Spleen (tissue), 11 donors: Measurements from ENCODE around the gene ZNF22. TPM values are rescaled to one million over a fixed set of nuclear protein-coding genes. Genes with fewer than 3 reads are reported as not detected.
A peak's percentile ranks its signal among the peaks of the same experiment; 100 is the strongest.

Experiments used
- DNase-seq: peaks from one replicate; pipeline ENCODE4 v3.0.0-alpha.2; 2020
- H3K27ac ChIP-seq, 8 donors: fragments of 200-600 bp; sonication (generic) in 7 of 8; 1 replicate in 4 of 8; 2 replicates in 4 of 8; pipeline versions ENCODE4 v1.5.0 to v1.8.0; 2016 to 2021; ENCODE audit warnings: inconsistent platforms in 4 of 8, mild to moderate bottlenecking in 4 of 8, moderate library complexity in 1 of 8
- H3K27me3 ChIP-seq, 7 donors: fragments of 200-600 bp; sonication (generic) in 6 of 7; replicated peaks in 1 of 7; 1 replicate in 4 of 7; 2 replicates in 3 of 7; pipeline versions ENCODE4 v1.5.0 to v1.8.0; 2016 to 2021; ENCODE audit warnings: inconsistent platforms in 3 of 7, mild to moderate bottlenecking in 1 of 7
- H3K36me3 ChIP-seq, 6 donors: fragments of 200-600 bp; sonication (generic) in 5 of 6; 1 replicate in 4 of 6; 2 replicates in 2 of 6; pipeline versions ENCODE4 v1.5.0 to v1.8.0; 2016 to 2021; ENCODE audit warnings: inconsistent platforms in 2 of 6
- H3K4me1 ChIP-seq, 6 donors: fragments of 200-600 bp; sonication (generic) in 5 of 6; 1 replicate in 3 of 6; 2 replicates in 3 of 6; pipeline versions ENCODE4 v1.5.0 to v1.8.0; 2016 to 2021; ENCODE audit warnings: inconsistent platforms in 3 of 6
- H3K4me3 ChIP-seq, 8 donors: fragments of 200-600 bp; sonication (generic) in 7 of 8; 1 replicate in 4 of 8; 2 replicates in 4 of 8; pipeline versions ENCODE4 v1.5.0 to v1.8.0; 2016 to 2021; ENCODE audit warnings: inconsistent platforms in 4 of 8, mild to moderate bottlenecking in 4 of 8, moderate library complexity in 2 of 8
- H3K9me3 ChIP-seq, 8 donors: fragments of 200-600 bp; sonication (generic) in 7 of 8; 1 replicate in 4 of 8; 2 replicates in 4 of 8; pipeline versions ENCODE4 v1.5.0 to v1.8.0; 2016 to 2021; ENCODE audit warnings: inconsistent platforms in 4 of 8
- POLR2A ChIP-seq, 3 donors: fragments of 450-650 bp; IDR thresholded peaks; one replicate each; pipeline ENCODE4 v1.5.1; 2017; ENCODE audit warnings: antibody characterized with exemption in 3 of 3, mild to moderate bottlenecking in 1 of 3
- POLR2AphosphoS5 ChIP-seq, 3 donors: sonication (generic); formaldehyde crosslinking; IDR thresholded peaks; one replicate each; pipeline ENCODE4 v1.5.1; 2017; ENCODE audit warnings: antibody characterized with exemption in 3 of 3
- WGBS, 5 donors: extraction: QIAGEN DNeasy Blood & Tissue Kit in 3 of 5; methylation state at CpG; one replicate each; pipeline versions ENCODE4 v1.1.5 to v1.1.7; 2013 to 2018; 5-methylcytosine and 5-hydroxymethylcytosine counted together
- intact Hi-C: fragments of 100-400 bp; cut with DNase I; formaldehyde crosslinking; loops from one replicate; pipeline ENCODE4 v1.15.0; 2023; ENCODE audit warnings: low total_unique reads
- polyA plus RNA-seq, 3 donors: library from polyadenylated mRNA; stranded (reverse); fragments of 200-250 nt; gene quantifications; one replicate each; pipeline ENCODE4 v1.2.1, GENCODE V29; 2013
- total RNA-seq, 7 donors: library from RNA; depleted of rRNA in 3 of 7; stranded (reverse); fragments of >200 nt in 3 of 7; fragmentation: NEBNext Ultra II Directional in 4 of 7; extraction: Animal tissue kit (Norgen Biotek cat#: 25700) in 4 of 7; gene quantifications; one replicate each; pipeline versions ENCODE4 v1.1.0 to v1.2.1, GENCODE V29; 2016 to 2021
- TF ChIP-seq, protein P1 (sequence below), 11 experiments: fragments of 200-600 bp in 7 of 11; fragments of 450-650 bp in 4 of 11; sonication (generic) in 4 of 11; IDR thresholded peaks in 8 of 11; conservative IDR thresholded peaks in 3 of 11; 1 replicate in 7 of 11; 2 replicates in 4 of 11; pipeline versions ENCODE4 v1.4.0 to v1.8.0; 2016 to 2021; ENCODE audit warnings: antibody characterized with exemption in 11 of 11, inconsistent platforms in 4 of 11, mild to moderate bottlenecking in 1 of 11
- donor health status: healthy with polysubstance abuse.
- donor health status: DM: no; HTN: no; CAD: no; lungs with moderate emphysema.
- donor health status: DM: no; HTN: no; CAD: no.
- donor health status: Bipolar disorder and iron deficiency.
- donor health status: healthy.
- donor health status: DM: no; HTN: no; CAD: no.
- donor health status: DM: yes; HTN: yes; CAD: no.

The ZNF22 gene
- total and polyA plus RNA-seq, 10 donors: 22.7 to 33.6 (median 26.0) TPM

DNA sequence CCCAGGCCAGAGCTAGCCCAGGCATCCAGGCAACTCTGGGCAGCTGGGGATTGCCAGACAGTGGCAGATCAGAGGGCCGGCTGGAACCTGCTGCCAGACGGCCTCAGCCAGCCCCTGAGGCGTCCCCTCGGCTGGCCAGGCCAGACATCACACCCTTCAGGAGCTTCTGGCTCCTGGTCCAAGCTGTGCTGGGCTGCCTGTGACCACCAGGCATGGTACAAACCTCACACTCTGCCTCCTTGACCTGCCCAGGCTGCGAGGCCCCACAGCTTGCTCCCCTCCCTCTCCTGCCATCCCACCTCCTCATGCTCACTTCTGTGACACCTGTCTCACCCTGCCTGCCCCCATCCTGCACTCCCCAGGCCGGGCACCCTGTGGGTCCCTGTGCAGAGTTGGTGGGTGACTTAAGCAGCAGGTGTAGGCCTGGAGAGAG lies 27.8 kb upstream of the ZNF22 start:
- WGBS, 5 donors: 78 to 88% (median 87%) methylated on average over 4 to 6 of the region's 6 CpGs
- intact Hi-C loops: no loop called here
- Histone ChIP-seq H3K9me3 (no peaks in the 10 kb centered on the region), H3K27me3 (no peaks in the 10 kb centered on the region), H3K4me3 (no peak overlapping the region), H3K27ac (peak overlapping the region in 4 of 8 donors; percentile 75 to 84 (median 80)), H3K36me3 (peaks cover 0 to 55% (median 0%) of the 10 kb centered on the region in 6 donors), H3K4me1 (peaks cover 25 to 99% (median 56%) of the 10 kb centered on the region in 6 donors)
- peak; percentile 78 for DNase-seq
- TF ChIP-seq, protein P1, sequence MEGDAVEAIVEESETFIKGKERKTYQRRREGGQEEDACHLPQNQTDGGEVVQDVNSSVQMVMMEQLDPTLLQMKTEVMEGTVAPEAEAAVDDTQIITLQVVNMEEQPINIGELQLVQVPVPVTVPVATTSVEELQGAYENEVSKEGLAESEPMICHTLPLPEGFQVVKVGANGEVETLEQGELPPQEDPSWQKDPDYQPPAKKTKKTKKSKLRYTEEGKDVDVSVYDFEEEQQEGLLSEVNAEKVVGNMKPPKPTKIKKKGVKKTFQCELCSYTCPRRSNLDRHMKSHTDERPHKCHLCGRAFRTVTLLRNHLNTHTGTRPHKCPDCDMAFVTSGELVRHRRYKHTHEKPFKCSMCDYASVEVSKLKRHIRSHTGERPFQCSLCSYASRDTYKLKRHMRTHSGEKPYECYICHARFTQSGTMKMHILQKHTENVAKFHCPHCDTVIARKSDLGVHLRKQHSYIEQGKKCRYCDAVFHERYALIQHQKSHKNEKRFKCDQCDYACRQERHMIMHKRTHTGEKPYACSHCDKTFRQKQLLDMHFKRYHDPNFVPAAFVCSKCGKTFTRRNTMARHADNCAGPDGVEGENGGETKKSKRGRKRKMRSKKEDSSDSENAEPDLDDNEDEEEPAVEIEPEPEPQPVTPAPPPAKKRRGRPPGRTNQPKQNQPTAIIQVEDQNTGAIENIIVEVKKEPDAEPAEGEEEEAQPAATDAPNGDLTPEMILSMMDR (IDR thresholded peaks at IDR 0.05 in 8 of 11, conservative IDR thresholded peaks at IDR 0.05 in 3 of 11): no peak
- peak in 1 of 3 donors; percentile 72 for TF ChIP-seq POLR2AphosphoS5 (IDR thresholded peaks at IDR 0.05)

DNA sequence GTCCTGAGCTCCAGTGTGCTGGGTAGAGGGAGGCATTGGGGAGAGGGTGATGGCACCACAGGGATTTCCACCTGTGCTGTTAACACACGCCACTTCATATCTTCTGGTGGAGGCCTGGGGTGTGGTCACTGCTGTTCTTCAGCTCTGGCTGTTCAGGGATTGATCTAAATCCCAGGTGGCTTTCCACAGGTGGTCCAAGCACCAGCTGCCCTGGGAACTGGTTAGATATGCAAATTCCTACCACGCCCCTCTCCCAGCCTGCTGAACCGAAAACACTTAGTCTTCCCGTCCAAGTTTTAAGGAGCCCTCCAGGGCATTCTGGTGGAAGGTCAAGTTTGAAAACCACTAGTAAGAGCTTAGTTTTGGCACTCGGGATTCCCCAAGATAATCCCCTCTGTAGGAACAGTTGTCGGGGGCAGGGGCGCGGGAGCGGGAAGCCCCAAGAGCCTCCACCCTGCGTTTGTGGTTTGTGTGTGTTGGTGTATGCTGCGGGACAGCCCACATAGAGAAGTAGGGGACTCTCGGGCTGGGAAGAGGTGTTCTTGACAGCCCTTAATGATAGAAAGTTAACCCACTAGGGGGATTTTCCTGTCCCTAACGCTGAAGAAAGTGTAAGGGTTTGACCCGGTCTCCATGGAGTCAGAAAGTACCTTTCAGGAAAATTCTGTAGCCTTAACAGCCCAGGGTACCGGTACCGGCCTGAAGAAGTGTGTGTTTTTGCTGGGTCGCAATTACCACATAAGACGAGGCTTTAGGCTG lies 27.2 kb upstream of the ZNF22 start:
- Histone ChIP-seq H3K27me3 (no peaks in the 10 kb centered on the region), H3K4me3 (peak overlapping the region in 1 of 8 donors; percentile 70), H3K9me3 (no peaks in the 10 kb centered on the region), H3K4me1 (peaks cover 23 to 99% (median 54%) of the 10 kb centered on the region in 6 donors), H3K36me3 (peaks cover 0 to 55% (median 0%) of the 10 kb centered on the region in 6 donors), H3K27ac (peak overlapping the region in 7 of 8 donors; percentile 3 to 84 (median 75))
- DNase-seq: peak; percentile 66
- intact Hi-C loops: no loop called here
- 34 to 45% (median 39%) methylated on average over 17 to 18 of the region's 18 CpGs for WGBS, 5 donors
- TF ChIP-seq POLR2A (IDR thresholded peaks at IDR 0.05): no peak
- TF ChIP-seq POLR2AphosphoS5 (IDR thresholded peaks at IDR 0.05): peak in 1 of 3 donors; percentile 21
- TF ChIP-seq, protein P1 (IDR thresholded peaks at IDR 0.05 in 8 of 11, conservative IDR thresholded peaks at IDR 0.05 in 3 of 11): no peak

DNA sequence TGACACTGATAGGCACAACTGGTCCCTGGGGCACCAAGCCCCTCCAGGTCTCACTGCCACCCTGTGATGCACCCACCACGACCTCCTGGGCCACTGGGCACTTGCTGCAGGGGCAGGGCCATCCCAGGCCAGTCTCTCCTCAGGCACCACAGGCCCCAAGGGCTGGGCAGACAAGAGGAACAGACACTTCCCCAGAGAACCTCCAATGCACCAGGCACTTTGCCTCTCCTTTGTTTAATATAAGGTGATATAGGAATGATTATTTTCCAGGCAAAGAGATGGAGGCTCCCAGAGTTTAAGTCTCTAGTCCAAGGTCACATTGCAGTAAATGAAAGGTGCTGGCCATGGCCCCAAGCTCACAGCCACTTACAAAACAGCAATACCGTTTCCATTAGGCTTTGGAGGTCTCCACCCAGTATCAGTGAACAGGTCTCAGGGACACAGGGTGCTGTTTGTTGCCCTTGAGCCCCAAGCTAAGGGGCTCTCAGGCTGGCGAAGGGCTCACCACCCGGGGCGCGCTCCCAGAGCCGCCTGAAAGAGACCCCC lies 26.6 kb upstream of the ZNF22 start:
- intact Hi-C loops: no loop called here
- Histone ChIP-seq H3K9me3 (no peaks in the 10 kb centered on the region), H3K4me3 (peak overlapping the region; percentile 14 to 70 (median 34)), H3K4me1 (peaks cover 21 to 99% (median 54%) of the 10 kb centered on the region in 6 donors), H3K27ac (peak overlapping the region; percentile 6 to 84 (median 74)), H3K36me3 (peaks cover 0 to 55% (median 0%) of the 10 kb centered on the region in 6 donors), H3K27me3 (no peaks in the 10 kb centered on the region)
- WGBS, 5 donors: 43 to 59% (median 56%) methylated on average over 6 to 7 of the region's 7 CpGs
- TF ChIP-seq POLR2AphosphoS5 (IDR thresholded peaks at IDR 0.05) (peak in 1 of 3 donors; percentile 49), POLR2A (IDR thresholded peaks at IDR 0.05) (no peak)
- TF ChIP-seq, protein P1 (IDR thresholded peaks at IDR 0.05 in 8 of 11, conservative IDR thresholded peaks at IDR 0.05 in 3 of 11): no peak
- peak; percentile 78 for DNase-seq
